ENCODE measurements around the gene FAM163A.

FAM163A gene

GRCh38 chr1:179754041-179754624, 11.0 kb downstream of the FAM163A start:
- peak; percentile 91 for DNase-seq

GRCh38 chr1:179757933-179758332, 14.8 kb downstream of the FAM163A start:
- no peak for DNase-seq

GRCh38 chr1:179760521-179760920, 17.4 kb downstream of the FAM163A start:
- no peak for DNase-seq

GRCh38 chr1:179761296-179761695, 18.2 kb downstream of the FAM163A start:
- no peak for DNase-seq

GRCh38 chr1:179761846-179762640, 19.0 kb downstream of the FAM163A start:
- DNase-seq, result peak; percentile 4

GRCh38 chr1:179767177-179767581, 24.1 kb downstream of the FAM163A start:
- DNase-seq, result no peak

GRCh38 chr1:179767996-179768395, 24.9 kb downstream of the FAM163A start:
- DNase-seq, result no peak

GRCh38 chr1:179770887-179771502, 27.9 kb downstream of the FAM163A start:
- no peak for DNase-seq

- DNase-seq, result no peak
Observed at GRCh38 chr1:179773264-179773663, 30.2 kb downstream of the FAM163A start.

- no peak for DNase-seq
Observed at GRCh38 chr1:179774000-179774399, 30.9 kb downstream of the FAM163A start.

- no peak for DNase-seq
Observed at GRCh38 chr1:179774566-179774965, 31.5 kb downstream of the FAM163A start.

GRCh38 chr1:179775009-179775408, 31.9 kb downstream of the FAM163A start:
- DNase-seq, result no peak

GRCh38 chr1:179776831-179777230, 33.7 kb downstream of the FAM163A start:
- no peak for DNase-seq

- DNase-seq, result no peak
Observed at GRCh38 chr1:179777731-179778130, 34.6 kb downstream of the FAM163A start.

- DNase-seq, result peak; percentile 19
Observed at GRCh38 chr1:179779645-179780272, 36.7 kb downstream of the FAM163A start.

GRCh38 chr1:179781962-179782361, 38.9 kb downstream of the FAM163A start:
- DNase-seq, result no peak

GRCh38 chr1:179785031-179785431, 41.9 kb downstream of the FAM163A start:
- no peak for DNase-seq

- no peak for DNase-seq
Observed at GRCh38 chr1:179785728-179786127, 42.6 kb downstream of the FAM163A start.

- DNase-seq, result no peak
Observed at GRCh38 chr1:179786815-179787685, 44.0 kb downstream of the FAM163A start.

GRCh38 chr1:179788259-179788658, 45.2 kb downstream of the FAM163A start:
- no peak for DNase-seq

GRCh38 chr1:179793281-179793680, 50.2 kb downstream of the FAM163A start:
- no peak for DNase-seq

GRCh38 chr1:179794146-179794545, 51.1 kb downstream of the FAM163A start:
- DNase-seq, result no peak

- DNase-seq, result no peak
Observed at GRCh38 chr1:179794669-179795068, 51.6 kb downstream of the FAM163A start.
